Measurements from ENCODE around the gene CGN.

The CGN gene

GRCh38 chr1:151584278-151584677 lies 73.1 kb downstream of the CGN start:
- Mint-ChIP-seq H3K4me1 (peaks cover 34% of the 10 kb centered on the region), H3K9me3 (no peaks in the 10 kb centered on the region), H3K36me3 (ENCODE audit: low read depth) (peaks cover 3% of the 10 kb centered on the region), H3K27me3 (ENCODE audit: low read depth, poor library complexity) (peaks cover 2% of the 10 kb centered on the region), H3K4me3 (no peak overlapping the region), H3K27ac (no peak overlapping the region)
- TF ChIP-seq CTCF (IDR thresholded peaks at IDR 0.05), result no peak
- no peak for DNase-seq

GRCh38 chr1:151584780-151585179 lies 73.6 kb downstream of the CGN start:
- Mint-ChIP-seq H3K4me3 (no peak overlapping the region), H3K36me3 (ENCODE audit: low read depth) (no peaks in the 10 kb centered on the region), H3K27ac (peak overlapping the region; percentile 39), H3K4me1 (peaks cover 34% of the 10 kb centered on the region), H3K27me3 (ENCODE audit: low read depth, poor library complexity) (peaks cover 2% of the 10 kb centered on the region), H3K9me3 (peaks cover under 1% of the 10 kb centered on the region)
- no peak for TF ChIP-seq CTCF (IDR thresholded peaks at IDR 0.05)
- no peak for DNase-seq

- Mint-ChIP-seq H3K4me1 (peaks cover 31% of the 10 kb centered on the region), H3K27ac (no peak overlapping the region), H3K9me3 (peaks cover 6% of the 10 kb centered on the region), H3K27me3 (ENCODE audit: low read depth, poor library complexity) (peaks cover 6% of the 10 kb centered on the region), H3K4me3 (no peak overlapping the region), H3K36me3 (ENCODE audit: low read depth) (peaks cover 5% of the 10 kb centered on the region)
- no peak for DNase-seq
- no peak for TF ChIP-seq CTCF (IDR thresholded peaks at IDR 0.05)
These were observed 74.4 kb downstream of the CGN start for GRCh38 chr1:151585622-151586021.

Data from nephron progenitor cell (in vitro differentiated cells).